GM18870 (cell line): ENCODE data around the gene KRT76.

Experiments
- ATAC-seq: cut with Tn5 transposase; IDR thresholded peaks from one replicate; pipeline ENCODE4 v1.9.1; 2021; ENCODE audit warnings: moderate library complexity; ENCODE audit not compliant: unreplicated experiment

The KRT76 gene

DNA sequence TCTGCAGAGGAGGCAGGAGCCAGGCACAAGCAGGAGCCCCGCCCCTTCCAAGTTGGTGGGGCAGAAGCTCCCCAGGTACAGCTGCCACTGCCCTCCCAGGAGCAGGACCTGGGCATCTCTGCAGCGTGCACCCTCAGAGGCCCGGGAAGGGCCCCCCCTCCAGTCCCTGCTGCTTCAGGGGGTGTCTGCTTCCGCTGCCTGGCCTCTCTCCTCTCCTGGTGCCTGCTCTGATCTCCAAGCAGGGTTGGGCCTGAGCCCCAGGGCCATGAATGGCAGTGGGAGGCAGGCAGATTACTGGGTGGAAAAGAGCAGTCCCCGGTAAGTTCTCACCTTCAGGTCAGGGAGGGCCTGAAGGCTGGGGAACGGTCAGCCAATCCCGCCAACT is 35.0 kb downstream of the KRT76 start:
- ATAC-seq, result no peak

DNA sequence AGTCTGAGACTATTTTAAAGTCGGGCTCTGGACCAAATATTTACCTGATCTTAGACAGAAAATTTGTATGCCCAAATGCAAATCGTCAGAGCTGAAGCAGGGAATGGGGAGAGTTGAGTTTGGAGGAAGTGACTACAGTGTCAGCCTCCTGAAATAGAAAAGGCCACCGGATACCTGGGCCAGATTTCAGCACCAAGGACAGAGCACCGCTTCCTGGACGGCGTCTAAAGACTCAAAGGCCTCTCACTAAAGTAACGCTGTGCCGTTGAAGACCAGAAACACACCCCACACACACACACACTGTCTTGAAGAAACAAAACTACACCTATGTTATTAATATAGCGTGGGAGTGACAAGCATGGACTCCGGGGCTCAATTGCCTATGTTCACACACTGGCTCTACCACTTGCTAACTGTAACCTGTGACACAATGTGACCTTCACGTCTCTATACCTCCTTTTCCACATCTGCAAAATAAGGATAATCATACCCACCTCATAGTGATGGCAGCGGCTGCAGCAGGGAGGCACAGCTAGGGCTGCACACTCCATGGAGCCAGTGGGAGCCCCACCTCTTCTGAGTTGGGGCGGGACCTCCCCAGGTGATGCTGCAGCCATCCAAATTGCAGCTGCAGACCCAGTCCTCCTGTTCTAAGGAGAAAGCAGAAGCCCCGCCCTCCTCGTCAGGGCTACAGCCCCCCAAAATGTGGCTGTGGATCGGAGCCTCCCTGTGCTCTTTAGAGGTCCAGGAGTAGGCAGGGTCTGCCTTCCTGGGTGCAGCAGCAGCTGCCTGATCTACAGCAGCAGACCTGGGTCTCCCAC is 35.6 kb downstream of the KRT76 start:
- ATAC-seq, result no peak

DNA sequence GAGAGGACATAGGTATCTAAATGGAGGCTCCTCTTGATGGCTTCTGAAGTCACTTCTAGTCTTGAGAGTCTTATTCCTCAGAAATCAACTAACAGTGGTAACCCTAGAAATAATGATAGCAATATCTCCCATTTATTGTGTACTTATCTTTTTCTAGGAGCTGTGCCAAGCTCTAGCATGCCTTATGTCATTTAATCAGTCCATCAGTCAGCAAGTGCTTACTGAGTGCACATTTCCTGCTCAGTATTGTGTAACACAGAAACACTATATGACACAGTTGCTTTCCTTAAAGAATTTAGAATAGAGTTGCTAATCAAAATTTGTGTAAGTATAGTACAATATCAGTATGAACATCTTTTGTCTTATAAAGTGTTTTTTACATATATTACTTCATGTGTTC is 36.6 kb downstream of the KRT76 start:
- no peak for ATAC-seq

DNA sequence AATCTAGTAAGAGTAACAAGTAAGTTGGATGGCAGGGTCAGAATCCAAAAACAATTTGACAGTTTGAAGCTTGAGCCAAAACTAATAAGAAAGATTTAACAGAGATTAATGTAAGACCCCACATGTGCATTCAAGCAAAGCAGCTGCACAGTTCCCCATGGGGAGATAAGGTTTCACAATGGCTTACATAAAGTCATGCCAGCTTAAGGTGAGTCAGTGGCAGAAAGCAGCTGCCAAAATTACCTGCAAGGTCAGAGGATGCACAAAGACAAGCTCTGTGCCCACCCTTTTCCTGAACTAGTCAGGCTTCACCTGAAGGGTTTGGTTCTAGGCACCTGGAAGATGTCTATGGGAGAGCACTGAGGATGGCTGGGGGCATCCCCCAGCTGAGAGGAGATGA is 37.2 kb downstream of the KRT76 start:
- no peak for ATAC-seq

DNA sequence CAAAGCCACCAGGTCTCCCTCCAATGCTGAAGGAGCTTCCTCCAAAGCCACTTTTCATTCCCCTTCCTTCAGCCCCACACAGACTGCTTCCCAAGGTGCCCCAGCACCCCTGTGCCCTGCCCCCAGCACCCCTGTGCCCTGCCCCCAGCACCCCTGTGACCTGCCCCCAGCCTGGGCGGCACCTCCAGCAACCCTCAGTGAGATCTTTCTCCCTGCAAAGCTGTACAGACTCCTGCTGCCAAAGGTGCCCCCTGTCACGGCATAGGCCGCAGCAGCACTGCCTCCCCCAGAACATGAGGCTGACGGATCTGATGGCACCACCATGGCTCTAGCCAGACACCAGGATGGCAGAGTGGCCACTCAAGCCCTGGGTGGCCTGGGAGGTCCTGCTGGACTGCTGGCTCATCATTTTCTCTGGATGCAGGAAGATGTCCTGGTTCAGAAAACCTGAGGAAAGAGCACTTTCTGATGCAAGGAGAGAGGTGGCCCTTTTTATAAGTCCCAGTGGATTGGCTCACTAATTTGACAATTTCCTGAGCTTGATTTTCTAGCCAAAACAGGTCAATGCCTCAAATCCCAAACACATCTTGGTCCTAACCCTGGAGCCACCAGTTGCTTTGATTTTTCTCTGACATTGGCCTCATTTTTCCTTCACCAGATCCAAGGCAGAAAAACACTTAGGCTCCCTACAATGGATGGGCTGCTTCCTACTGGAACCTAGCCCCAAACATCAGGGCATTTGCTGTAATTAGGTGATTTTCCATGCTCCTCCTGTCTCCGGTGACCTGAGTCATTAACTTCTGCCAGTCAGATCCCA is 41.1 kb downstream of the KRT76 start:
- no peak for ATAC-seq

DNA sequence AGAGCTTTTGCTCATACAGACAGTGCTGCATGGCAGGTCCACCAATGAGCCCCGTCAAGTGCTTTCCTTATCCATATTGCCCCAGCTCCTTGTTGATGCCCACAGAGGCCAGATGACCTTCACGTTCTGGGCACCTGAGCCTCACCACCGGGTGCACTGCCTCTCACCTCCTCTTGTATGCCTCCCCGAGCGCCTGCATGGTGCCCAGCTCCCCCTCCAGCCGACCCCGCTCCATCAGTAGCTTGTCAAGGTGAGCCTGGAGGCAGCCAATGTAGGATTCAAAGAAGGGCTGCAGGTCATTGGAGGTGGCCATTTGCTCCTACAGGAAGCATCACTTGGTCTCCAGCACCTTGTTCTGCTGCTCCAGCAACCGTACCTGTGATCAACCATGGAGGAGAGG is 42.0 kb downstream of the KRT76 start:
- no peak for ATAC-seq

DNA sequence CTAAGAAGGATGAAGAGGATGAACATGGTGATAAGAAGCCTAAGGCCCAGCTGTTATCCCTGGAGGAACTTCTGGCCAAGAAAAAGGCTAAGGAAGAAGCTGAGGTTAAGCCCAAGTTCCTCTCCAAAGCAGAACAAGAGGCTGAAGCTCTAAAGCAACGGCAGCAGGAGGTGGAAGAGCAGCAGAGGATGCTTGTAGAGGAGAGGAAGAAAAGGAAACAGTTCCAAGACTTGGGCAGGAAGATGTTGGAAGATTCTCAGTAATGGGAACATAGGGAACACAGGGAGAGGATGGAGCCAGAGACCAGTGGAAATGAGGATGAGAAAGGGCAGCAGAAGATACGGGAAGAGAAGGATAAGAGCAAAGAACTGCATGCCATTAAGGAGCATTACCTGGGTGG is 46.4 kb downstream of the KRT76 start:
- no peak for ATAC-seq

DNA sequence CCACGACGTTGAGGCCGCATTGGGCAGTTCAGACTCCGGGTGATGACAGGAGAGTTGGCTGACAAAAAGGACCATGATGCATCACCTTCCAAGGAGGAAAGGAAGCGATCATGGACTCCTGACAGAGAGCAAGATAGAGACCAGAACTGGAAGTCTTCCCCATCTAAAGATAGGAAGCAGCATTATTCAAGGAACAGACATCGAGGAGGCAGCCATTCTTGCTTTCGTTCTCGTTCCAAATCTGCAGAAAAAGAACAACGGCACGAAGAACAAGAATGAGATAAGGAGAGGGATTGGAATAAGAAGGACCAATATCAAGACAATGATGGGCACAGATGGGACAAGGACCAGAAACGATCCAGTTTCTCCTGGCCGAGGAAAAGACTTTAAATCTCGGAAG is 46.8 kb downstream of the KRT76 start:
- no peak for ATAC-seq

DNA sequence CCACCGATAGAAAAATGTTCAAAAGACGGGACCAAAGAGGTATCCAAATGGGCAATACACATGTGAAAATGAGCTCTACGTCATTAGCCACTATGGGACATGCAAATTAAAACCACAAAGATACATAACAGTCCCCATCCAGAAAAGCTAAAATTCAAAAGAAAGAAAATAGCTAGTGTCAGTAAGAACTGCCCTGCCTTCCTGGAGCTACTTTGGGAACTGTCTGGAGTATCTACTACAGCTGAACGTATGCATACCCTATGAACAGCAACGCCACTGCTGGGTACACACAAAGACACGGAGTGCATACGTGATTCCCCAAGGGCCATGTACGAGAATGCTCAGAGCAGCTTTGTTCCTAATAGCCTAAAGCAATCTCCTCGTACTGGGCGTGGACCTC is 48.0 kb downstream of the KRT76 start:
- no peak for ATAC-seq

DNA sequence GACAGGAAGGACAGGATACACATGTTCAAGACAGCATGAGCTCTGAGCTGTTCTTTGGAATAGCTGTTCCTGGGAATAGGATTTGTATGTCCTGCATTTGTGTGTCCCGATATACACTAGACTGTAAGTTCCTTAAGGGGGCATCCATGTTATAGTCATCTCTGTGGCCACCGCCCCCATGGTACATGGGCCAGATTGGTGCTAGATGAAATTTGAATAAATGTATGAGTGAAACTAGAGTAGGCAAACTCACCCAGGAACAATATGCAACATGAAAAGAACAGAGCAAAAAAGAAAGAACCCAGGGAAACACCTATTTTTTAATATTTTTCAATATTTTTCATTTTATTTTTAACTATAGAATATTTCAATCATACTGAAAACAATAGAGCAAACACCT is 48.8 kb downstream of the KRT76 start:
- ATAC-seq, result no peak

DNA sequence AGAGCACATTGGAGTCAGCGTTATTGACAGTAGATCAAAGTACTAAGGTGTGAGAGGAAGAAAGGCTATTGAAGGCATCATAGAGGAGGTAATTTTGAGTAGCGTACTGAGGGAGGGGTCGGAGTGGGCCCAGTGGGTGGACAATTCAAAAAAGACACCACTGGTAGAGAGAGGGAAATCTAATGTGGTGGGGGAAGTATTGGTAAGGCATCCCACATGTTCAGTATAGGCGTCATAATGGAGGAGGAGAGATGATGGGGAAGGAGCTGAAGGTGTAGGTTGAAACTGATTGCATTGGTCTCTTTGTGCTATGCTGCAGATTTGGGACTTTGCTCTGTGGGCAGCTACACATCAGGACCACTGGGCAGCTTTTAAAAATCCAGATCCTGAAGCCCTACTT is 50.1 kb downstream of the KRT76 start:
- ATAC-seq, result no peak

DNA sequence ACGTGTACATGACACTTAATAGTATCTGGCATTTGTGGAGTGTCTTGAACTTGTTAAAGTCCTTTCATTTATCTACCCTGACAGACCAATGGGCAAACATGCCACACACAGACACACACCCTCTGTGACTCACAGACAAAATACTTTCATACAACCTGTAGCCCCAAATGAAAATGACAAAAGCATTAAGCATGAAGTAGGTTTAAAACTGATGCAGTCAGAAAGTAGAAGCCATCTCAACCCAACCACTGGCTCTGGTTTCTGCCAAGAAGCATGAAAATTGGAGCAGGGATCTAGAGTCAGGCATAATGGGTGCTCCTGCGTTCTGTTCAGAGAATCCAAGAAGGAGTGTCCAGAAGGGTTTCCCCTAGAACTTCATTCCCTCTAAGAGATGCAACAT is 50.7 kb downstream of the KRT76 start:
- ATAC-seq, result no peak

DNA sequence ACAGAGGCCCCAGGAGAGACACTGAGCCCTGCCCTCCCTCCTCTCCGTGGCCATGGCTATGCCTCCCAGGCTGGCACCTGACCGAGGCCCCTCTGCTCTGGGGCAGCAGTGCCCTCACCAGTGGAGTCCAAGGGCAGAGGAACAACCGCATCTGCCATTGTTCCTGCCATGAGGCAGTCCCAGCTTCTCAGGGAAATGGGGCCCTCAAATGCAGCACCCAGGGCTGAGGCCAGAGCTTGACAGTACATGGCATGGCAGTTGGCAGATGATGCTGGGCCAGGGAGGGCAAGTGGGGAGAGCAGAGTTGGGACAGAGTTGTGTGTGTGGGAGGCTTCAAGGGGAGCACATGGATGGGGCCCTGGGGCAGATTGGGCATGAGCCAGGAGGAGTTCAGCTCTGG is 52.8 kb downstream of the KRT76 start:
- ATAC-seq, result no peak

DNA sequence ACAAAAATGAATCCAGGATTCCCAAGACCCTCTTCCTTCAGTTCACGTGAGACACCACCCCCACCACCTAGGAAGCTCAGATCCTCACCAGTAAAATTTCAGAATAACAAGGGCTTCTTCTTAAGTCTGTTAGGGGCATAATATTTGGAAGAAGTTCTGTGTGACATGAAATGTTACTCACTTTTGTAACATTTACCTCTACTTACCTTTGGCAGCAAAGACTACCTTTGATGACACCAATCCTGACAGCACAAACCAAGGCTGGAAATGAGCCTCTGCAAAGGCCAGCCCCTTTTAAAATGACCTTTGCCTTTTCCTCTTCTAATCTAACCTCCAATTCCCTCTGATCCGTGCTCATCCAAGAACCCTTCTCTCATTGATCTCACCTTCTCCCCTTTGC is 54.5 kb downstream of the KRT76 start:
- no peak for ATAC-seq

DNA sequence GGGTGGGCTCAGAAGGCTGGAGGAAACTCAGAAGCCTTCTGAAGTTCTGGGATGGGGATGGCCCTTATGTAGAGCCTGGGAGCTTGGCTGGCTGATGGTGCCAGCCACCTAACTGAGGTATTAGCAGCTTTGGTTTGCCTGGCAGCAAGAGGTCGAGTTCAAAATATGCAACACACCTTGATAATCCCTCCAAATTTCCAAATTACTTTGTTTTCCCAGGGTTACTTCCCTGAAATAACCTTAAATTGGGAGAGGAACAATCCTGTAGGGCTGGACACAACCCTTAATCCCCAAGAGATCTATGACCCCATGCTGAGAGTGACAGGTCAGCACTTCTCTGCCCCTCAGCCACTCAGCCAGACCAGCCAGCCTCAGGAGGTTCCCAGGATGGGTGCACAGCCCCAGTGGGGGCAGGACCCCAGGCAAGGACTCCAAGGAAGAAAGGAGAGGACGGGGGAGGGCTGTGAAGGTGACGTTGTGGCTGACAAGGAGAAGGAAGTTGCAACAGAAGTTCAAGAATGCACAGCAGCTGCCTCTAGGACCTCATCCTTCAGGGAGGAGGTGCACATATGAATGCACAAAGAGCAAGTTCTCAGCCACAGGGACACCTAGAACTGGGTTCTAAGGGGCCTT is 55.2 kb downstream of the KRT76 start:
- no peak for ATAC-seq

DNA sequence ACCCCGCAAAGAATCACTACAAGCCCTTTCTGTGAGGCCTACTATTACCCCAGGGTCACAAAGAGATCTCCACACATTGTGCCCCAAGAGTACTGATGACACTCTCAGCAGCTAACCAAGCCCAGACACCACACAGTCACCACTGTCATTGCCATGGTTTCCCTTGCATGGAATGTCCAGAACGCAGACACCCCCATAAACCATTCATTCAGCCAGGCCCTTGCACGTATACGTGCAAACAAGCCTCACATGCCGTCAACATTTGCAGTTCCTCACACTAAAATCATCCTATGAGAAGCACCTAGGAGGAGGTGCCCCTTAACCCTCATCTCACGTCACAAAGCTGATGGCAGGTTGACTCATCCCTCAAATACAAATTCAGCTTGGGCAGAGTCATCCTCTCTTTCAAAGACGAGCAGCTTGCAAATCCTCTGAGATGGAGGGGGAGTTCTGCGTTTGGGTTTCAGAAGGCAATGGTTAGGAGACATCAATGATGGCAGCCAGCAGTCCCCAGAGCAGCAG is 56.7 kb downstream of the KRT76 start:
- ATAC-seq, result no peak
